ENCODE data around the gene STYXL2.
A peak's percentile ranks its signal among the peaks of the same experiment; 100 is the strongest.

The STYXL2 gene

GRCh38 chr1:167088746-167089417 lies 5.0 kb upstream of the STYXL2 start:
- no peak for DNase-seq (ENCODE audit: extremely low read depth, low read depth)
- no peak for TF ChIP-seq CTCF (IDR thresholded peaks at IDR 0.05; ENCODE audit: low read depth, low read length)

GRCh38 chr1:167089939-167090313 lies 3.9 kb upstream of the STYXL2 start:
- no peak for DNase-seq (ENCODE audit: extremely low read depth, low read depth)
- TF ChIP-seq CTCF (IDR thresholded peaks at IDR 0.05; ENCODE audit: low read depth, low read length): no peak

GRCh38 chr1:167090314-167090942 lies 3.4 kb upstream of the STYXL2 start, which contains the start of gene GPA33:
Gene GPA33 (minus strand): TSS chr1:167090377. CDS start chr1:167090287, 90 bp downstream.
- no peak for TF ChIP-seq CTCF (IDR thresholded peaks at IDR 0.05; ENCODE audit: low read depth, low read length)
- no peak for DNase-seq (ENCODE audit: extremely low read depth, low read depth)

GRCh38 chr1:167092653-167093052 lies 1.2 kb upstream of the STYXL2 start:
- no peak for DNase-seq (ENCODE audit: extremely low read depth, low read depth)
- TF ChIP-seq CTCF (IDR thresholded peaks at IDR 0.05; ENCODE audit: low read depth, low read length): no peak

- DNase-seq (ENCODE audit: extremely low read depth, low read depth): no peak
- TF ChIP-seq CTCF (IDR thresholded peaks at IDR 0.05; ENCODE audit: low read depth, low read length): no peak
Measured at GRCh38 chr1:167094690-167095089, 815 bp downstream of the STYXL2 start.

- DNase-seq (ENCODE audit: extremely low read depth, low read depth): peak; percentile 35
Measured at GRCh38 chr1:167095368-167095767, 1.5 kb downstream of the STYXL2 start.

More at GRCh38 chr1:167095368-167095767, 1.5 kb downstream of the STYXL2 start:
- TF ChIP-seq CTCF (IDR thresholded peaks at IDR 0.05; ENCODE audit: low read depth, low read length): no peak

Data from AG09319 (cell line).